NB4 (cell line): Measurements from ENCODE around the gene MAST4.

Experiments
- POLR2A ChIP-seq: IDR thresholded peaks from 2 replicates; pipeline ENCODE4 v1.6.1; 2011; ENCODE audit warnings: mild to moderate bottlenecking; ENCODE audit not compliant: insufficient read length; ENCODE audit errors: extremely low read depth
- TF ChIP-seq, protein P1 (sequence below): IDR thresholded peaks from one replicate; pipeline ENCODE4 v1.5.1; 2012; ENCODE audit warnings: low read depth, low read length

DNA sequence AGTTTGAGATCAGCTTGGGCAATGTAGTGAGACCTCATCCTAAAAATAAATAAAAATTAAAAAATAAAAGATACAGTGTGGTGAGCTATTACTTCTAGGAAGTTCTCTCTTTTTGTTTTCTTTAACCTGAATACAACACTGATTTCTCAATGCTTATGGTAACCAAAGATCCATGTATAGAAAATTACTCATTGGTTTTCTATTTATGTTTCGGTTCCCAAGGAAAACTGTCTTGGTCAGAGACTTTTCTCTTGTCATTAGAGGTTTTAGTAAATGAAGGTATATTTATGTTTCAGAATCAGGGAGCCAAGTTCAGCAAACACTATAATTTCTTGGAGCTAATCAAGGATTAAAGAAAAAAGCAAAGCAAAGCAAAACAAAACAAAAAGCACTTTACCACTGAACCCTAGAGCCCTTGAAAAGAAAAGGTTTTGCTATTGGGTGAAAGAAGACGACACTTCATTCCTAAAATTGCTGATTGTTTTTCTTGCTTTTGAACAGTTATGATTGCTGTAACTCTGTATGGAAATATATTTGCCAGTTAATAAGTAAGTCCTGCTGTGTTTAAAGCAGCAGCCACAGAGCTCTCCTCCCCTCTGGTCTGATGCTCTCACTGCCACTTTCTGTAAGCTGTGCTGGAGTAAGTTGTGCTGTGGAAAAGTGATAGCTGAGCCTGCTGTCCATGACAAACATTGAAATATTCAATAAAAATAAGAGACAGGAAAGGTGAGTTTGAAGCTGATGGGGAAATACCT, 302.2 kb downstream of the MAST4 start:
- TF ChIP-seq, protein P1, sequence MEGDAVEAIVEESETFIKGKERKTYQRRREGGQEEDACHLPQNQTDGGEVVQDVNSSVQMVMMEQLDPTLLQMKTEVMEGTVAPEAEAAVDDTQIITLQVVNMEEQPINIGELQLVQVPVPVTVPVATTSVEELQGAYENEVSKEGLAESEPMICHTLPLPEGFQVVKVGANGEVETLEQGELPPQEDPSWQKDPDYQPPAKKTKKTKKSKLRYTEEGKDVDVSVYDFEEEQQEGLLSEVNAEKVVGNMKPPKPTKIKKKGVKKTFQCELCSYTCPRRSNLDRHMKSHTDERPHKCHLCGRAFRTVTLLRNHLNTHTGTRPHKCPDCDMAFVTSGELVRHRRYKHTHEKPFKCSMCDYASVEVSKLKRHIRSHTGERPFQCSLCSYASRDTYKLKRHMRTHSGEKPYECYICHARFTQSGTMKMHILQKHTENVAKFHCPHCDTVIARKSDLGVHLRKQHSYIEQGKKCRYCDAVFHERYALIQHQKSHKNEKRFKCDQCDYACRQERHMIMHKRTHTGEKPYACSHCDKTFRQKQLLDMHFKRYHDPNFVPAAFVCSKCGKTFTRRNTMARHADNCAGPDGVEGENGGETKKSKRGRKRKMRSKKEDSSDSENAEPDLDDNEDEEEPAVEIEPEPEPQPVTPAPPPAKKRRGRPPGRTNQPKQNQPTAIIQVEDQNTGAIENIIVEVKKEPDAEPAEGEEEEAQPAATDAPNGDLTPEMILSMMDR: no peak
- no peak for TF ChIP-seq POLR2A
